CD4-positive, CD25-positive, alpha-beta regulatory T cell (primary cell): ENCODE results near the gene THBS1. TPM values are rescaled to one million over a fixed set of nuclear protein-coding genes. Genes with fewer than 3 reads are reported as not detected.

Source experiments
- ATAC-seq, 2 donors: fragments of 150-1000 bp; cut with Tn5 transposase; one replicate each; pipeline ENCODE4 v1.10.0; 2021; ENCODE audit warnings: low read depth in 2 of 2, moderate number of reproducible peaks in 2 of 2, moderate library complexity in 1 of 2
- DNase-seq, 3 donors: peaks; one replicate each; pipeline versions ENCODE4 v3.0.0 to v3.0.0-alpha.2; 2012 to 2022; ENCODE audit warnings: mixed read lengths in 1 of 3
- H3K27ac ChIP-seq: one replicate; pipeline ENCODE4 v1.7.0; 2013; ENCODE audit warnings: mild to moderate bottlenecking, low read length; ENCODE audit not compliant: insufficient read depth, poor library complexity, severe bottlenecking
- H3K27me3 ChIP-seq: one replicate; pipeline ENCODE4 v1.7.0; 2013; ENCODE audit warnings: low read length; ENCODE audit not compliant: control insufficient read depth, insufficient read depth
- H3K36me3 ChIP-seq: one replicate; pipeline ENCODE4 v1.7.0; 2013; ENCODE audit warnings: mild to moderate bottlenecking, low read length, moderate library complexity; ENCODE audit not compliant: control insufficient read depth, insufficient read depth
- H3K4me1 ChIP-seq: 2 replicates; pipeline ENCODE4 v1.7.0; 2013; ENCODE audit warnings: mild to moderate bottlenecking, low read length; ENCODE audit not compliant: insufficient read depth, control insufficient read depth, poor library complexity, severe bottlenecking
- H3K4me3 ChIP-seq: one replicate; pipeline ENCODE4 v1.7.0; 2013; ENCODE audit warnings: low read depth, mild to moderate bottlenecking, low read length, moderate library complexity
- H3K9me3 ChIP-seq, 2 experiments: 1 replicate in 1 of 2; 2 replicates in 1 of 2; pipeline ENCODE4 v1.7.0; 2013; ENCODE audit warnings: low read length in 2 of 2, mild to moderate bottlenecking in 1 of 2, moderate library complexity in 1 of 2; ENCODE audit not compliant: control insufficient read depth in 2 of 2
- H3K27ac Mint-ChIP-seq, 3 donors: one replicate each; pipeline ENCODE4 v1.8.0; 2020 to 2022; ENCODE audit warnings: mild to moderate bottlenecking in 3 of 3, mixed read lengths in 3 of 3, moderate library complexity in 2 of 3
- H3K27me3 Mint-ChIP-seq: one replicate; pipeline ENCODE4 v1.8.0; 2022; ENCODE audit warnings: mild to moderate bottlenecking, mixed read lengths
- H3K36me3 Mint-ChIP-seq: one replicate; pipeline ENCODE4 v1.8.0; 2020; ENCODE audit warnings: mixed read lengths
- H3K4me1 Mint-ChIP-seq, 4 donors: one replicate each; pipeline ENCODE4 v1.8.0; 2020 to 2022; ENCODE audit warnings: mixed read lengths in 4 of 4, mild to moderate bottlenecking in 1 of 4
- H3K4me3 Mint-ChIP-seq, 4 donors: one replicate each; pipeline ENCODE4 v1.8.0; 2020 to 2022; ENCODE audit warnings: mild to moderate bottlenecking in 4 of 4, mixed read lengths in 4 of 4, moderate library complexity in 3 of 4
- H3K9me3 Mint-ChIP-seq, 7 donors: one replicate each; pipeline ENCODE4 v1.8.0; 2020 to 2022; ENCODE audit warnings: mixed read lengths in 7 of 7, mild to moderate bottlenecking in 3 of 7, moderate library complexity in 2 of 7
- polyA plus RNA-seq, 4 donors: library from polyadenylated mRNA; unstranded; fragments of 300-500 nt; fragmentation: Illumina TruSeq; gene quantifications; one replicate each; pipeline ENCODE4 v1.2.3, GENCODE V29; 2021
- total RNA-seq: library from RNA; stranded (reverse); gene quantifications from one replicate; pipeline ENCODE4 v1.2.3, GENCODE V29; 2022

Gene THBS1
- total and polyA plus RNA-seq, 5 donors from 2014 or later: 0.02 to 9.2 (median 0.05) TPM; not detected in 2

DNA sequence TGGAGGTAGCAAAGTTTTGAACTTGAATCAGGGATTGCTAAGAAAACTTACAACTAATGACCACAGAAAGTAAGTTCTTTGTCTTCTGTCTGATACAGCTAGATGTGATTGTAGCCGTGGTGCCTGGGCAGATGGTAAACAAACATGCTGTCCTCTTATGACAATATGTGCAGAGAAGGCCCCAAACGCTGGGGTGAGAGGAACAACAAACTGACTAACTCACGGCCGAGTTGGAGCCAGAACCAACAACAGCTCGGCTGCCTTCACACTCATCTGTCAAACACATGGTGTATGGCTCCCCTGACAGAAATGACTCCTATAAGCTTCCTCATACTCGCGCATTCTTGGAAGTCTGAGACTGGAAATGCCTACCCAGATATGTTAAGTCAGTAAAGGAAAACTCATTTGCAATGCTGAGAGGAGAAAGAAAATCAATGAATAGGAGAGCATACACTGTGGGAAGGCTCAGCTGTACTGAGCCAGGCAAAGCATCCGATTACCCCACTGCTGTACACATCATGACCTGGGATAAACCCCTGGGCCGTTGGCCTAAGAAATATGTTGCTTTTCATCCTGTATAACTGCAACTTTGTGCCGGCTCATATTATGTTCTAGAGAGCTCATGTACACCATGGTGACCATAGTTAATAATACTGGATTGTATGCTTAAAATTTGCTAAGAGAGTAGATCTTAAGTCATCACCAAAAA is 5.7 kb downstream of the THBS1 start:
- Histone ChIP-seq H3K27me3 (peaks cover 9% of the 10 kb centered on the region), H3K4me1 (no peaks in the 10 kb centered on the region), H3K27ac (no peak overlapping the region), H3K4me3 (no peak overlapping the region), H3K36me3 (no peaks in the 10 kb centered on the region), H3K9me3 (no peaks in the 10 kb centered on the region)
- Mint-ChIP-seq H3K9me3 (no peaks in the 10 kb centered on the region), H3K4me3 (peak overlapping the region in 1 of 4 donors; percentile 55), H3K27me3 (peaks cover 10% of the 10 kb centered on the region), H3K27ac (no peak overlapping the region), H3K4me1 (peaks cover 0 to 4% (median under 1%) of the 10 kb centered on the region in 4 donors), H3K36me3 (no peaks in the 10 kb centered on the region)
- DNase-seq (no peak), ATAC-seq (no peak)

DNA sequence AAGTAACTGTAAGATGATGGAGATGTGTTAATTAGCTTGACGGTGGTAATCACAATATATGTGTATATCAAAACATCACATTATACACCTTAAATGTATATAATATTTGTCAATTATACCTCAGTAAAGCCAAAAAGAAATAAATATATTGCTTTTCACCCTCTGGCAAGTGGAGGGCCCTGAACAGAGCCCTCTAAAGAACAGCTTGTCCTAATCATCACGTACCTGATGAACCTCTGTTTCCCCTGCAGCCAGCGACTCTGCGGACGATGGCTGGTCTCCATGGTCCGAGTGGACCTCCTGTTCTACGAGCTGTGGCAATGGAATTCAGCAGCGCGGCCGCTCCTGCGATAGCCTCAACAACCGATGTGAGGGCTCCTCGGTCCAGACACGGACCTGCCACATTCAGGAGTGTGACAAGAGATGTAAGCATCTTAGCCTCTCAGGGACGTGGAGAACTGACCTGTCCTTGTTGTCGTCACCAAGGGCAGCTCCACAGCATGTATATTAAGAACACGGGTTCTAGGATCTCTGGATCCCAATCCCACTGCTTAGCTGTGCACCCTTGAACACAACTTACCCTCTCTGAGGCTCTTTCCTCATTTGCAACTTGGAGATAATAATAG is 6.3 kb downstream of the THBS1 start:
- DNase-seq (no peak), ATAC-seq (no peak)
- no peaks in the 10 kb centered on the region for H3K4me1 Mint-ChIP-seq
- H3K4me3 Mint-ChIP-seq: peak overlapping the region in 1 of 4 donors; percentile 55
- H3K27ac Mint-ChIP-seq: no peak overlapping the region
- peaks cover 4% of the 10 kb centered on the region for H3K27me3 Mint-ChIP-seq
- H3K36me3 Mint-ChIP-seq: no peaks in the 10 kb centered on the region
- H3K4me3 ChIP-seq: no peak overlapping the region
- H3K27ac ChIP-seq: no peak overlapping the region
- no peaks in the 10 kb centered on the region for H3K36me3 ChIP-seq
- no peaks in the 10 kb centered on the region for H3K9me3 Mint-ChIP-seq
- H3K27me3 ChIP-seq: peaks cover 6% of the 10 kb centered on the region
- H3K9me3 ChIP-seq: no peaks in the 10 kb centered on the region
- no peaks in the 10 kb centered on the region for H3K4me1 ChIP-seq

DNA sequence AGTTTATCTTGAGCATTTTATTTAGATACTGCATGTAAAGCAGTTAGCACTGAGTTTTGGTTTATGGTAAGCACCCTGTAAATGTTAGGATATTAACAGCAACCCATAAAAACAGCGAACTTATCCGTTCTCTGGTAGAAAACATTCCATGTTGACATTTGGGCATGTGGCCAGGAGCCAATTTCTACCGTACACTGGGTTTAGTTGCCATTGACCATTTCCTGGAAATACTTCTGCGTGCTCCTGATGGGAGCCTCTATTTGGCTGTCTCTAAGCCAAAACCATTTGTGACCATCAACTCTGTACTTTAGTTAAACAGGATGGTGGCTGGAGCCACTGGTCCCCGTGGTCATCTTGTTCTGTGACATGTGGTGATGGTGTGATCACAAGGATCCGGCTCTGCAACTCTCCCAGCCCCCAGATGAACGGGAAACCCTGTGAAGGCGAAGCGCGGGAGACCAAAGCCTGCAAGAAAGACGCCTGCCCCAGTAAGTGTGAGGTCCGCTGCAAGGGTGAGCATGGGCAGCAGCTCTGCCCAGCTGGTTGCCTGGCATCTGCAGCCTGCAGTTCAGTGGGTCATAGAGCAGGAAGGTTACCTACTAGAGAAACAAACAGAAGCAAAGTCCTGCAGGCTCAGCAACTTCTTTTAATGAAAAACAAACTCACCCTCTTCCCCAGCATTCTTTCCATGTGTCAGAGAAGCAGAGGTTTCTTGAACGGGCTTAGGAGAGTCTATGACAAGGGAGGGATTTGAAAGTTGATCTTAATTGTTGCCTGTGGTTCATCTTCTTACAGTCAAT is 7.1 kb downstream of the THBS1 start:
- H3K4me3 ChIP-seq: no peak overlapping the region
- Mint-ChIP-seq H3K4me1 (no peaks in the 10 kb centered on the region), H3K9me3 (no peaks in the 10 kb centered on the region), H3K27ac (no peak overlapping the region), H3K36me3 (no peaks in the 10 kb centered on the region), H3K27me3 (peaks cover 4% of the 10 kb centered on the region), H3K4me3 (no peak overlapping the region)
- H3K36me3 ChIP-seq: no peaks in the 10 kb centered on the region
- no peak for DNase-seq
- no peak for ATAC-seq
- H3K9me3 ChIP-seq: no peaks in the 10 kb centered on the region
- no peaks in the 10 kb centered on the region for H3K4me1 ChIP-seq
- no peak overlapping the region for H3K27ac ChIP-seq
- peaks cover 5% of the 10 kb centered on the region for H3K27me3 ChIP-seq

DNA sequence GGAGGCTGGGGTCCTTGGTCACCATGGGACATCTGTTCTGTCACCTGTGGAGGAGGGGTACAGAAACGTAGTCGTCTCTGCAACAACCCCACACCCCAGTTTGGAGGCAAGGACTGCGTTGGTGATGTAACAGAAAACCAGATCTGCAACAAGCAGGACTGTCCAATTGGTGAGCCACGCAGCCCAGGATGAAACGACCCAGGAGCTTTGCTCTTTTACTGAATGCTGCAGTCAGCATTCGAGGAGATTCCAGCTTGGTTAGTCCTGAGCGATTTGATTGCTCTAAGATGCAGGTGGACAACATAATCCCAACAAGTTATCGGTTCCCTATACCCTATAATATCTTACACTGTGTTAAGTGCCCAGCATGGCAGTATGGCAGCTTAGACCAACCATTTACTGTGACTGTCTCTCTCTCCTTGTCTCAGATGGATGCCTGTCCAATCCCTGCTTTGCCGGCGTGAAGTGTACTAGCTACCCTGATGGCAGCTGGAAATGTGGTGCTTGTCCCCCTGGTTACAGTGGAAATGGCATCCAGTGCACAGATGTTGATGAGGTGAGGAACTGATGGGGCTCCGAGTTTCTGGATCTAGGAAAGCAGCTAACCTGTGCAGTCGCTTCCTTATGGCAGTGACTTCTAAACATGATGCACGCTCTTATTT is 7.8 kb downstream of the THBS1 start:
- no peak overlapping the region for H3K4me3 Mint-ChIP-seq
- no peaks in the 10 kb centered on the region for H3K9me3 ChIP-seq
- no peak overlapping the region for H3K27ac ChIP-seq
- H3K27ac Mint-ChIP-seq: no peak overlapping the region
- H3K4me1 Mint-ChIP-seq: no peaks in the 10 kb centered on the region
- ATAC-seq: no peak
- H3K27me3 Mint-ChIP-seq: peaks cover 4% of the 10 kb centered on the region
- H3K4me1 ChIP-seq: no peaks in the 10 kb centered on the region
- peaks cover 2% of the 10 kb centered on the region for H3K27me3 ChIP-seq
- DNase-seq: no peak
- no peaks in the 10 kb centered on the region for H3K36me3 ChIP-seq
- no peak overlapping the region for H3K4me3 ChIP-seq
- no peaks in the 10 kb centered on the region for H3K9me3 Mint-ChIP-seq
- H3K36me3 Mint-ChIP-seq: no peaks in the 10 kb centered on the region

DNA sequence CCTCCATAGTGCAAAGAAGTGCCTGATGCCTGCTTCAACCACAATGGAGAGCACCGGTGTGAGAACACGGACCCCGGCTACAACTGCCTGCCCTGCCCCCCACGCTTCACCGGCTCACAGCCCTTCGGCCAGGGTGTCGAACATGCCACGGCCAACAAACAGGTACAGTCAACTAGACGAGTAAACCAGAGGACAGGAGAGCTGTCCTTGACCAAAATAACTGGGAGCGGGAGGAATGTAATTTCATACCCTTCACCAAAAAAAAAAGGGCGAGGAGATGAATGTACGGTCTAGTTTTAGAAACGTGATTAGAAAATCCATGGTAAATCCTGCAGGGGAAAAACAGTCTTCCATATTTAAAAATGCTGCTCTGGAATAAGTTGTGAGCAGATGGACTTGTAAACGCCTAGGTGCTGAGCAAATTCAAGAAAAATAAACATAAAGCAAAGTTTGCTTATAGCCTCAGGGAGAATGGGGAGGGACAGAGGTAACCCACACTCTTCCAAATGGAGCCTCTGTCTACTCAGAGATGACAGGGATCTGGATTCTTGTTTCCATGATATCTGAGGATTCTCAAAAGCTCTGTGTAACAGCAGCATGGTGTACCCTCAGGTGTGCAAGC is 8.4 kb downstream of the THBS1 start:
- H3K4me3 ChIP-seq: no peak overlapping the region
- peaks cover 8% of the 10 kb centered on the region for H3K27me3 Mint-ChIP-seq
- H3K36me3 Mint-ChIP-seq: no peaks in the 10 kb centered on the region
- DNase-seq (no peak), ATAC-seq (no peak)
- no peak overlapping the region for H3K27ac Mint-ChIP-seq
- no peaks in the 10 kb centered on the region for H3K9me3 Mint-ChIP-seq
- peaks cover 0 to 5% (median 4%) of the 10 kb centered on the region in 4 donors for H3K4me1 Mint-ChIP-seq
- H3K27me3 ChIP-seq: peaks cover 2% of the 10 kb centered on the region
- no peak overlapping the region for H3K27ac ChIP-seq
- no peaks in the 10 kb centered on the region for H3K9me3 ChIP-seq
- H3K4me1 ChIP-seq: no peaks in the 10 kb centered on the region
- no peaks in the 10 kb centered on the region for H3K36me3 ChIP-seq
- H3K4me3 Mint-ChIP-seq: no peak overlapping the region

DNA sequence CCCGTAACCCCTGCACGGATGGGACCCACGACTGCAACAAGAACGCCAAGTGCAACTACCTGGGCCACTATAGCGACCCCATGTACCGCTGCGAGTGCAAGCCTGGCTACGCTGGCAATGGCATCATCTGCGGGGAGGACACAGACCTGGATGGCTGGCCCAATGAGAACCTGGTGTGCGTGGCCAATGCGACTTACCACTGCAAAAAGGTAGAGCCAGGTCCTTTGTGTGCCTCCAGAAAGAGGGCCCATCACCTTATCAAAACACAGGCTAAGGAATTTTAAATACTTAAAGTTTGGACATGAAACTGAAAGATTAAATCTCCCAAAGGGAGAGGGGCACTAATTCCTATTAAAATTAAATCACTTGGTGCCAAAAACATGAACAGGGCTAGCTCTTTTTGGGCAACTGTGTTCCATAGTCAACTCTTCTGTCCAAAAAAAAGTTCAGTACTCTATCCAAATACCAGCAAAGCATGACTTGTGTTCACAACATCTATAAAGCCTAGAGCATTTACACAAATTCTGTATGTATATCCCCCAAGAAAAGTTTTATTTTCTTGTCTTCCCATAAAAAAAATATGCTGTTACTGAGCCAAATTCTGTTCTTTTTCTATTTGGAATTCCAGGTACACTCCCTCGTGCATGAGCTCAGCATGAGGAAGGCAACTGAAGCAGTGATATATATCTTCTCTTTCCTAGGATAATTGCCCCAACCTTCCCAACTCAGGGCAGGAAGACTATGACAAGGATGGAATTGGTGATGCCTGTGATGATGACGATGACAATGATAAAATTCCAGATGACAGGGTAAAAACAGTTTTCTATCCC is 9.2 kb downstream of the THBS1 start:
- no peaks in the 10 kb centered on the region for H3K9me3 ChIP-seq
- Mint-ChIP-seq H3K4me3 (no peak overlapping the region), H3K27me3 (peaks cover 8% of the 10 kb centered on the region), H3K27ac (no peak overlapping the region), H3K36me3 (no peaks in the 10 kb centered on the region), H3K9me3 (no peaks in the 10 kb centered on the region), H3K4me1 (peaks cover 0 to 6% (median 4%) of the 10 kb centered on the region in 4 donors)
- H3K4me1 ChIP-seq: no peaks in the 10 kb centered on the region
- ATAC-seq: no peak
- H3K36me3 ChIP-seq: no peaks in the 10 kb centered on the region
- no peak overlapping the region for H3K27ac ChIP-seq
- no peak for DNase-seq
- peaks cover 2% of the 10 kb centered on the region for H3K27me3 ChIP-seq
- no peak overlapping the region for H3K4me3 ChIP-seq
